ENCODE measurements around the gene GATAD2A. TPM values are rescaled to one million over a fixed set of nuclear protein-coding genes. Genes with fewer than 3 reads are reported as not detected.
A peak's percentile ranks its signal among the peaks of the same experiment; 100 is the strongest.

The GATAD2A gene
- total RNA-seq, 1 experiment from 2014 or later = 126 TPM

GRCh38 chr19:19508217-19508616 lies 102.7 kb downstream of the GATAD2A start:
- no peak for DNase-seq
- ChIA-PET CTCF (no interaction called here), POLR2A (no interaction called here)
- H3K36me3 Mint-ChIP-seq (ENCODE audit: insufficient read depth, unreplicated experiment) = peaks cover 89% of the 10 kb centered on the region
- no peak overlapping the region for H3K4me3 Mint-ChIP-seq (ENCODE audit: unreplicated experiment)
- no peak for TF ChIP-seq CTCF (IDR thresholded peaks at IDR 0.05; ENCODE audit: insufficient read depth in 1 of 2, low read depth in 1 of 2, low read length in 1 of 2, severe bottlenecking in 1 of 2, unreplicated experiment in 1 of 2)
- intact Hi-C loops (cut with micrococcal nuclease; ENCODE audit: unreplicated experiment) = no loop called here
- H3K4me1 Mint-ChIP-seq (ENCODE audit: low read depth, unreplicated experiment) = no peaks in the 10 kb centered on the region
- Histone ChIP-seq H3K9me3 (no peaks in the 10 kb centered on the region), H3K27me3 (replicated peaks; ENCODE audit: control insufficient read depth, insufficient read depth, low read length) (no peaks in the 10 kb centered on the region), H3K4me1 (no peaks in the 10 kb centered on the region), H3K36me3 (ENCODE audit: control insufficient read depth, insufficient read depth, low read length) (no peaks in the 10 kb centered on the region), H3K4me3 (ENCODE audit: low read depth, low read length) (no peak overlapping the region)
- H3K27me3 Mint-ChIP-seq (ENCODE audit: insufficient read depth, unreplicated experiment) = no peaks in the 10 kb centered on the region
- no TSS peak for BruUV-seq (replicated peaks)
- H3K9me3 Mint-ChIP-seq (ENCODE audit: unreplicated experiment) = no peaks in the 10 kb centered on the region
- H3K27ac Mint-ChIP-seq (ENCODE audit: unreplicated experiment) = no peak overlapping the region

DNA sequence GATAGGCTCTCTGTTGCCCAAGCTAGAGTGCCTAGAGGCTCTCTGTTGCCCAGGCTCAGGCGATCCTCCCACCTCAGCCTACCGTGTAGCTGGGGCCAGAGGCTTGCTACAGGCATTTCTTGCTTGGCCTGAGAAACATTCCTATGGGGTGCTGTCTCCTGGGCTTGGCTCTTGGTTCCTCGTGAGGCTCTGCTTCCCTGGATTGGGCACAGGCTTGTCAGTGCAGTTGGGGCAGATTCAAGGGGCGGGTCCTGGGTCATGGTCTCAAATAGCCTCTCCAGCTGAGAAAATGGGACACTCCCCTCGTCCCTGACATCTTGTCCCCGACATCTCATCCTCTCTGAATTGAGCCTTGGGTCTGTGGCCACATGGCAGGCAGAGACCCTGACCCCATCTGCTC lies 105.0 kb downstream of the GATAD2A start:
- intact Hi-C loops (cut with micrococcal nuclease; ENCODE audit: unreplicated experiment) = no loop called here
- H3K27ac Mint-ChIP-seq (ENCODE audit: unreplicated experiment) = peak overlapping the region; percentile 58
- no peak for DNase-seq

GRCh38 chr19:19513682-19514081 lies 108.2 kb downstream of the GATAD2A start:
- intact Hi-C loops (cut with micrococcal nuclease; ENCODE audit: unreplicated experiment) = no loop called here
- no peaks in the 10 kb centered on the region for H3K9me3 ChIP-seq
- Mint-ChIP-seq H3K4me3 (ENCODE audit: unreplicated experiment) (no peak overlapping the region), H3K9me3 (ENCODE audit: unreplicated experiment) (no peaks in the 10 kb centered on the region), H3K27me3 (ENCODE audit: insufficient read depth, unreplicated experiment) (no peaks in the 10 kb centered on the region), H3K27ac (ENCODE audit: unreplicated experiment) (peak overlapping the region; percentile 42), H3K36me3 (ENCODE audit: insufficient read depth, unreplicated experiment) (peaks cover 59% of the 10 kb centered on the region), H3K4me1 (ENCODE audit: low read depth, unreplicated experiment) (no peaks in the 10 kb centered on the region)
- POLR2A ChIA-PET = no interaction called here
- no peak overlapping the region for H3K4me3 ChIP-seq (ENCODE audit: low read depth, low read length)
- TF ChIP-seq CTCF (IDR thresholded peaks at IDR 0.05; ENCODE audit: insufficient read depth in 1 of 2, low read depth in 1 of 2, low read length in 1 of 2, severe bottlenecking in 1 of 2, unreplicated experiment in 1 of 2) = no peak
- H3K36me3 ChIP-seq (ENCODE audit: control insufficient read depth, insufficient read depth, low read length) = no peaks in the 10 kb centered on the region
- H3K4me1 ChIP-seq = no peaks in the 10 kb centered on the region
- no peaks in the 10 kb centered on the region for H3K27me3 ChIP-seq (replicated peaks; ENCODE audit: control insufficient read depth, insufficient read depth, low read length)
- DNase-seq = no peak
- CTCF ChIA-PET = no interaction called here
- BruUV-seq (replicated peaks) = no TSS peak

More for the DNA sequence above, 105.0 kb downstream of the GATAD2A start:
- Histone ChIP-seq H3K36me3 (ENCODE audit: control insufficient read depth, insufficient read depth, low read length) (no peaks in the 10 kb centered on the region), H3K4me3 (ENCODE audit: low read depth, low read length) (no peak overlapping the region), H3K9me3 (no peaks in the 10 kb centered on the region), H3K27me3 (replicated peaks; ENCODE audit: control insufficient read depth, insufficient read depth, low read length) (no peaks in the 10 kb centered on the region), H3K4me1 (no peaks in the 10 kb centered on the region)
- H3K27me3 Mint-ChIP-seq (ENCODE audit: insufficient read depth, unreplicated experiment) = no peaks in the 10 kb centered on the region
- no peaks in the 10 kb centered on the region for H3K9me3 Mint-ChIP-seq (ENCODE audit: unreplicated experiment)
- TF ChIP-seq CTCF (IDR thresholded peaks at IDR 0.05; ENCODE audit: insufficient read depth in 1 of 2, low read depth in 1 of 2, low read length in 1 of 2, severe bottlenecking in 1 of 2, unreplicated experiment in 1 of 2) = no peak
- CTCF ChIA-PET = no interaction called here
- no TSS peak for BruUV-seq (replicated peaks)
- H3K4me1 Mint-ChIP-seq (ENCODE audit: low read depth, unreplicated experiment) = no peaks in the 10 kb centered on the region
- POLR2A ChIA-PET = no interaction called here
- H3K36me3 Mint-ChIP-seq (ENCODE audit: insufficient read depth, unreplicated experiment) = peaks cover 79% of the 10 kb centered on the region
- H3K4me3 Mint-ChIP-seq (ENCODE audit: unreplicated experiment) = no peak overlapping the region
